WI38 (cell line): ENCODE results near the gene PDGFA.

ENCODE experiments used
- H3K4me3 ChIP-seq: 2 replicates; pipeline ENCODE4 v1.5.1; 2011; ENCODE audit warnings: low read depth, mild to moderate bottlenecking, control low read depth, low read length
- CTCF ChIP-seq: IDR thresholded peaks from 2 replicates; pipeline ENCODE4 v1.5.1; 2012; ENCODE audit warnings: low read depth, mild to moderate bottlenecking, control low read depth, low read length

PDGFA gene

GRCh38 chr7:498678-499641 is 20.7 kb downstream of the PDGFA start:
- no peak overlapping the region for H3K4me3 ChIP-seq
- no peak for TF ChIP-seq CTCF

GRCh38 chr7:497946-498655 is 21.5 kb downstream of the PDGFA start:
- H3K4me3 ChIP-seq, result no peak overlapping the region
- TF ChIP-seq CTCF, result no peak

- TF ChIP-seq CTCF, result no peak
- H3K4me3 ChIP-seq, result no peak overlapping the region
Observed at GRCh38 chr7:497346-497745, 22.3 kb downstream of the PDGFA start.

- H3K4me3 ChIP-seq, result no peak overlapping the region
- TF ChIP-seq CTCF, result no peak
Observed at GRCh38 chr7:496528-497295, 22.9 kb downstream of the PDGFA start.

- H3K4me3 ChIP-seq, result no peak overlapping the region
- TF ChIP-seq CTCF, result no peak
Observed at GRCh38 chr7:495761-496321, 23.8 kb downstream of the PDGFA start.

GRCh38 chr7:495326-495725 is 24.3 kb downstream of the PDGFA start:
- H3K4me3 ChIP-seq, result no peak overlapping the region
- no peak for TF ChIP-seq CTCF
